Ecto neural progenitor cell (in vitro differentiated cells): ENCODE results near the gene LGALS3.
"Not testable (repeated sequence)": the region's sequence is repeated elsewhere in the genome, so short reads cannot be mapped to it uniquely, and the experiment has no call there.

ENCODE experiments used
- DNase-seq: peaks from one replicate; pipeline ENCODE4 v3.0.0-alpha.2; 2018; ENCODE audit warnings: low spot score

LGALS3 gene

GRCh38 chr14:55129086-55129427 lies at the start of gene LGALS3:
TSS of gene LGALS3 (plus strand) at chr14:55129252. CDS start at chr14:55137374, 8,122 bp downstream.
- DNase-seq = peak; percentile 64

GRCh38 chr14:55079961-55080360 lies 49.1 kb upstream of the LGALS3 start:
- not testable (repeated sequence) for DNase-seq

DNA sequence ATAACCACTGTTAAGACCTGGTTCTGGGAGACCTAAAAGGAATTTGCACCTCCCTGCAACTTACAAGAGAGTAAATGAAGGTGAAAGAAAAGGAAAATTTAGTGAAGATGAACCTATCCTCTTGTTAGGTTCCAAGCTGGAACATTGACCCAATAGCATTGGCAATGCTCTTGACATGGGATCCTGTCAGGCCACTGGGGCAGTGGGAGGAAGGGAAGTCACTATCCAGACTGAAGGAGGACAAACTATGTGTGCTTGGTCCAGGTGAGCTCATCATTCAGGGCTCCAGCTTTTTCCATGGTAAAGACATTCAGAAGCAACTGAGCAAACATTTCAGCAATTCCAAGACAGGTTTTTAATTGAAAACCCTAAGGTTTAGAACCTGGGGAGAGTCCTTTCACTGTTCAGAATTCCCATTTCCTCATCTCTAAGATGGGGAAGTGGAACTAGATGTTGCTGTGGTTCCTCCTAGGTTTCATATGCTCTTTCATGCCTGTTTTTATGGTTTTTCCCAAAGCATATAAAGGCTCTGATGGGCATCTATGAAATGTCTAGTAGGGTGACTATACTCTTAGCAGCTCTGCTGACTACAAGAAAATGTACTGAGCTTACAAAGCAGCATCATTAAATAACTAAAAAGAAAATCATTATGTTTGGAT lies 44.5 kb upstream of the LGALS3 start:
- no peak for DNase-seq

DNA sequence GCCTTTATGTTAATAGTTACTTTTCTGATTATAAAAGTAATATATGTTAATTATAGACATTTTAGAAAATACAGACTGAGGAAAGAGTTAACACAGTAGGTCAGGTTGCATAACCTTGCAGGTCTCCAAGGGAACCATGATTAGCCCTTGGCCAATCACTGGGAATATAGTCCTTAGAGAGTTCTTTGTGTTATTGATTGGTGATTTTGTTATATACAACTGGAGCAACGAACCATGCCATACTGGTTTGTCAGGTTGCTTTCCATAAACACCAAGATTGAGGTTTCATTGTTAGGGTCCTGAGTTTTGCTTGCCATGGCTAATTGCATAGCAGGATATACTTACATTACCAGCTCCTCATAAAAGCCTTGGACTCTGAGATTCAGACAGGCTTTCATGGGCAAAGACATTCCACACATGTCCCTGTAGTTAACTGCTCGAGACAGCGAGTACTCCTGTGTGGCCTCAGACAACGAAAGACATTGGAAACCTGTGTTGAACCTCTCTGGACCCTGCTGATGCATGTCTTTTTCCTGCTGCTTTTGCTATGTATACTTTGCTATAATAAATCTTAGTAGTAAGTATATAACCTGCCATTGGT lies 43.9 kb upstream of the LGALS3 start:
- DNase-seq = no peak

- no peak for DNase-seq
Observed at GRCh38 chr14:55086938-55087337, 42.1 kb upstream of the LGALS3 start.

DNA sequence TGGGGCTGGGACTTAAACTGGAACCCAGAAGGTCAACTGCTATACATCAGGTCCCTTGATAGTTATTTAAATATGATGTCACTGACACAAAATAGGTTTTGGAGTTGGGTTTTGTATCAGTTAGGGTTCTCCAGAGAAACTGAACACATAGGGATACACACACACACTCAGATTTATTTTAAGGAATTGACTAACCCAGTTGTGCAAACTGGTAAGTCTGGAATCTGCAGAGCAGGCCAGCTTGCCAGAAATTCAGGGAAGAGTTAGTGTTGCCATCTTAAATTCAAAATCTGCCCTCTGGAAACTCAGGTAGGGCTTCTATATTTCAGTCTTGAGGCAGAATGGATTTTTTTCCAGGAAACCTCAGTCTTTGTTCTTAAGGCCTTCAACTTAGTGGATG lies 40.7 kb upstream of the LGALS3 start:
- no peak for DNase-seq

DNA sequence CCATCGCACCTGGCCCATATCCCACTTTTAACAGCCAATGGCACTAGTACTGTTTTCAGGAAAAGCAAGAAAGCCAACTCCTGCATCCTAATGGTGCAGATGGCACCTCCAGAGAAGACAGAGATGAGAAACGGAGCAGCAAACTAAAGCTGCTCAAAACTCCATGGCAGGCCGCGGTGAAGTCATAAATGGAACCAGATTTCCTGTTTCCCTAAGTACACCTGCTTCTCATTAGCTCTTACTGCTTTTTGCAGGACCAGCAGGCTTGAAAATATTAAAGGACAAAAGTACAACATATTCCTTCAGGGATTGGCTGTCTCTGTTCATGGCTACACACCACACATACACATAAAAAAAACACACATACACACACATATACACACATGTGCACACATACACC lies 36.7 kb upstream of the LGALS3 start:
- DNase-seq = no peak

GRCh38 chr14:55094292-55095157 lies 34.5 kb upstream of the LGALS3 start:
- no peak for DNase-seq

DNA sequence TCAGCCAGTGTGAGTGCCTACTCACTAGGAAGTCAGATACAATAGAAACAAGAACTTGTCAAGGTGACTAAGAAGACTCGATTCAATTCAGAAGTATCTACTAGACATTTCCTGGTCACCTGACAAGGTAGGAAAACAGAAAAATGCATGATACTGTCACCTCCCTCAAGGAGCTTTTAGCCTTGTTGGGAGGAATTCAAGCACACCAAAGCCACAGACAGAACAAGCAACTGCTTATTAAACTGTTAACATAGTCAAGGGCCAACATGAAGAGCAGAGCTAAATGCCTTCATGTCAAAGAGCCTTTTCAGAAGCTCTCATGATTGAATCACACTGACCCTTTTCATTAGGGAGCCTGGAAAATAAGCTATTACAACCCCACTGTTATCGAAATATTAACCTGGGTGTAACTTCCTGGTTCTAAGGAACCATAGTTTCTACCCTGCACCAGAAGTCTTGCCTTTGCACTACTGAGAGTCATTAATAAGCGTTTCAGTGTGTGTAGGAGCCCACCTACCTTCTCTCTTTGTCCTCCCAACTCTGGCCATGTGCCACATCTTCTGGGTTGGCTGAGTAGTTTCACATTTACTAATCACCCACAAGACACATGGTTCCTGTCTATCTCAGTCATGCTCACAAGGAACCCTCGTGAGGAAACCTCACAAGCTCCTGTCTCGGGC lies 31.0 kb upstream of the LGALS3 start:
- no peak for DNase-seq

GRCh38 chr14:55098561-55098898 lies 30.5 kb upstream of the LGALS3 start:
- DNase-seq = no peak

DNA sequence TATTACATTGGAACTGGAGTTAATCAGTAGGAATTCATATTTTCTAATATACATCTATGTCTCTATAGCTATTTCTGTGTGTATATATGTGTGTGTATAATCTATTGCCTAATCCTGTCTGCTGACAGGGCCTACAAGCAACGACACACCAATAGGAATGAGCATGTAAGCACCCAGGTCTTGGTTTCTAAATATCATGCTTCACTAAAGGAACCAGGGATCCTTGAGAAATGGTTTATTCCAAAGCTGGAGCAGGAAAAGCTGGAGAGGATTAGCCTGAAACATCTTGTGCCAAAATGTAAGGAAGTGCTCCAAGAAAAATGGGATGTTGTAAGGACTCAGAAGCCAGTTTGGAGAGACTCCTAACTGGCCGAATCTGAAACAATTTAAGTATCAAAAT lies 29.3 kb upstream of the LGALS3 start:
- no peak for DNase-seq

DNA sequence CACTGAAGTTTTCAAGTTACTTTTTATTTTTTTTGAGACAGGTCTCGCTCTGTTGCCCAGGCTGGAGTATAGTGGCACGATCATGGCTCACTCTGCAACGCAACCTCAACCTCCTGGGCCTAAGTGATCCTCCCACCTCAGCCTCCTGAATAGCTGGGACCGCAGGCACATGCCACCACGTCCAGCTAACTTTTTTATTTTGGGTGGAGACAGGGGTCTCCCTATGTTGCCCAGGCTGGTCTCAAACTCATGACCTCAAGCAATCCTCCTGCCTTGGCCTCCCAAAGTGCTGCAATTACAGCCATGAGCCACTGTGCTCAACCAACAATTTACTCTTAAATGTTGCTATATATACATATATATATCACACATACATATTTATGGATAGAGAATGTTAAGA lies 27.4 kb upstream of the LGALS3 start:
- DNase-seq = no peak

GRCh38 chr14:55102141-55102621 lies 26.9 kb upstream of the LGALS3 start:
- peak; percentile 54 for DNase-seq

DNA sequence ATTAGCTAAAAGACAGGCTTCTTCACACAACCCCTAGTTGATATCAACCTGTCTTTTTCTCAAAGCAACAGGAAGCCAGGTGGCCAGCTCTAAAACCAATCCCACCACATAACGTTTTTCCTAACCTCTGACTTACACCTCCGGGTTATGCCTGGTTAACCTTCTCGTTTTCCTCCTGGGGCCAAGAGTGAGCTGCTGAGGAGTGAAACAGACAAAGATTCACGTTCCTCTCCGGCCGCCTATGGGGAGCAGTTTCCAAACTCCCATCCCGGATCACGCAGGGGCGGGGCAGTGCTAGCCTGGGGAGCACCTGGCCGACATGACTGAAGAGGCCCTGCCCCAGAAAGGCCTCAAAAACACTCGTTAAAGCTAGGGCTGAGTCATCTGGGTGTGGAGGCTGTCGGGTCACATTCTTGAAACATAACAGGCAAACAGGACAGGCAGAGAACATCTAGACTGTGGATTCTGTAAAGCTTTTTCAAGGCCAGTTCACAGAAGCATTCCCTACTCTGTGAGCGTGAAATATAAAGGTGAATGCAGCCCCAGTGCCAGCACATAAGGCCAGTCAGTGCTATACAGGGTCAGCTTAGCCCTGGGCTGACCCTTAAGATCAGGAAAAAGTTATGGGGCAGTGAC lies 25.9 kb upstream of the LGALS3 start:
- peak; percentile 72 for DNase-seq

- no peak for DNase-seq
Observed at GRCh38 chr14:55103971-55104954, 24.8 kb upstream of the LGALS3 start.

DNA sequence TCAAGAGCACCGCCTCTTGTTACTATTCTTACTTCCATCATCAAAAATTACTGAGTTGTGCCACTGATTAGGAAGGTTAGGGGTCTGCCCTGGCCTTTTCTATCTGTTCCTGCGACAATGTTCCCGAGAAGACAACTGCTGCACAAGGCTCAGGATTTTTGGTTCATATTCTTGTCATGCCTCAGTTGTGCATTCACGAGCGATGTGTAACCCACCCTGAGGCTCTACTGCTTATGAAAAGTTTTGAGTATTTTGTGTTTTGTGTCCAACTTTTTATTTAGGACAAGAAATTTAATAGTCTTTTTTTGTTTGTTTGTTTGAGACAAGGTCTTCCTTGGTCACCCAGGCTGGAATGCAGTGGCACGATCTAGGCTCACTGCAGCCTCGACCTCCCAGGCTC lies 23.1 kb upstream of the LGALS3 start:
- no peak for DNase-seq

DNA sequence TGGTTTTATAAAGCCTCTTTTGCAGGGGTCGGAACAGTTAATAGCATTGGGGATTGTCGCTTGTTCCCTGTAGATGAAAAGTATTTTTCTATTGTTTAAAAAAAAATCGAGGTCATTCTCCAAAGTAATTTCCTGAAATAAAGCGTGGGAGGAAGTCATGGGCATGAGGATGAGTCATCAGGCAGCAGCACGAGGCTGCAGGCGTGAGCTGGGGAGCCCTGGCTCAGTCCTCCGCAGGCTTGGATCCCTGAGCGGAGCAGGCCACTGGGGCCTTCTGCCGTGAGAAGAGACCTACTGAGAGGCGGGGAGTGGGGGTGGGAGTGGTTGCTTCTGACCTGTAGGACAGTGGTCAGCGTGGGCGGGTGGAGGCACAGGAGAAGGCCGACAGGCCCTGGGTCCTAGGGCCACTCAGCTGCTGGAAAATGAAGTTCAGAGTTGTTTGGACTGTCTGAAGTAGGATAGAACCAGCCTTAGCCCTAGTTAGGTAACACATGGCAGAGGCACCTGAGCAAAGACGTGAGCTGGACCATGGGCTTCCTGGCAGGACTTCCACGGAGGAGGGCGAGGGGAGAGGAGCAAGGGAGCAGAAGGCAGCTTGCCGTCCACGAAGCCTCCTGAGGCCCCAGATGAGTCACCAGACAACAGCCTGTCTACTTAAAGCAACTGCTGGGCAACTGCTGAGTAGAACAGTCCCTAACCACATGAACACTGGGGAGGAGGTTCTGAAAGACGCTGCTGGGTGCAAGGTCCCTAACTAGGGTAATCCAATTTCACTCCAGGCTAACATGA lies 21.1 kb upstream of the LGALS3 start:
- no peak for DNase-seq

DNA sequence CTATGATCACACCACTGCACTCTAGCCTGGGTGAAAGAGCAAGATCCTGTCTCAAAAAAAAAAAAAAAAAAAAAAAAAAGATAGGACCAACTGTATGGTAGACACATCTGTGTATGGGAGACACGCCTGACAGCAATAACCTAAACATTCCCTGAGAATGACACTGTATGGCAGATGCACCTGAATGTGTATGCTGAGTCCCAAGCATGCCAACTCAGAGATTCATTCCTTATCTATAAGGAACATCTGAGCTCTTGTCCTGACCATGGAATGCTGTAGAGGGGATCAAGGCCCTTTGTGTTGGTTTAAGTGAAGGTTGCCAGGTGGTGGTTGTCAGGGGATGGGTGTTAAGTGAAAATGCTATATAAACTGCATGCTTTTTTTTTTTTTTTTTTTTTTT lies 19.2 kb upstream of the LGALS3 start:
- DNase-seq = no peak

GRCh38 chr14:55111122-55111708 lies 17.8 kb upstream of the LGALS3 start:
- no peak for DNase-seq

DNA sequence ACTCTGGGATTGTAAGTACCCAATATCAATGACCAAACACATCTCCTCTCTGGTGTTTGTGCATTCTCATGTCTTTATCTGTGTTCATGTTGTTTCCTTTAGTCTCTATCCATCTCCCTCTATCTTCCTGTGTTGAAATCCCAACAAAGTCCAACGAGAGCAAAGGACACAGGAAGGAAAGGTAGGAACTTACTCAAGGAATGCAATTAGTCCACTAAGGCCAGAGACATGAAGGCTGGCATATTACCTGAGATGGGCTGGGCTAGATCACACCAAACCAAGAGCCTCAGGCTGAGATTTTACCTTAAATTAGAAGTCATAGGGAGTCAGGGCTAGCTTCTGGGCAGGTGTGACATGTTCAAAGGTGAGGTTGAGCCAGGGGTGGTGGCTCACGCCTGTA lies 14.3 kb upstream of the LGALS3 start:
- DNase-seq = no peak
